HepG2 (cell line): ENCODE results near the gene CEP164. TPM values are rescaled to one million over a fixed set of nuclear protein-coding genes. Genes with fewer than 3 reads are reported as not detected.

Experiments
- DMAP1 ChIP-seq: IDR thresholded peaks from 2 replicates; pipeline ENCODE4 v1.6.1; 2016
- ERF ChIP-seq: IDR thresholded peaks from 2 replicates; pipeline ENCODE4 v1.6.1; 2018; ENCODE audit warnings: missing biosample characterization, missing genetic modification reagents
- HCFC1 ChIP-seq: fragments of 150-350 bp; IDR thresholded peaks from 2 replicates; pipeline ENCODE4 v1.6.1; 2014; ENCODE audit warnings: low read depth, low read length
- HDAC1 ChIP-seq: sonication (generic); formaldehyde crosslinking; IDR thresholded peaks from 2 replicates; pipeline ENCODE4 v1.5.1; 2020; ENCODE audit warnings: mild to moderate bottlenecking, missing genetic modification reagents
- JDP2 ChIP-seq: sonication (generic); formaldehyde crosslinking; IDR thresholded peaks from 2 replicates; pipeline ENCODE4 v1.8.1; 2022; ENCODE audit warnings: missing genetic modification reagents, borderline replicate concordance
- NCOA2 ChIP-seq: sonication (generic); formaldehyde crosslinking; IDR thresholded peaks from 2 replicates; pipeline ENCODE4 v1.8.0; 2022; ENCODE audit warnings: inconsistent platforms
- NFKB2 ChIP-seq: sonication (generic); formaldehyde crosslinking; IDR thresholded peaks from 2 replicates; pipeline ENCODE4 v1.4.0; 2020; ENCODE audit warnings: missing genetic modification reagents, borderline replicate concordance
- SMAD3 ChIP-seq: sonication (generic); formaldehyde crosslinking; IDR thresholded peaks from 2 replicates; pipeline ENCODE4 v1.4.0; 2020; ENCODE audit warnings: missing genetic modification reagents
- SOX13 ChIP-seq, 3 experiments: fragments of 450-650 bp in 1 of 3; sonication (generic) in 1 of 3; formaldehyde crosslinking in 1 of 3; IDR thresholded peaks in 2 of 3; conservative IDR thresholded peaks in 1 of 3; 2 replicates each; pipeline versions ENCODE4 v1.5.0 to v1.6.1; 2016 to 2020; ENCODE audit warnings: antibody characterized with exemption in 1 of 3, mild to moderate bottlenecking in 1 of 3, missing compliant biosample characterization in 1 of 3, missing genetic modification reagents in 1 of 3, moderate library complexity in 1 of 3
- XRCC5 ChIP-seq: fragments of 200-400 bp; formaldehyde crosslinking; optimal IDR thresholded peaks from 2 replicates; pipeline ENCODE3; 2017; ENCODE audit warnings: mild to moderate bottlenecking, low read length
- ZBED4 ChIP-seq: sonication (generic); formaldehyde crosslinking; IDR thresholded peaks from 2 replicates; pipeline ENCODE4 v1.4.0; 2020; ENCODE audit warnings: missing genetic modification reagents, borderline replicate concordance
- ZNF17 ChIP-seq: sonication (generic); formaldehyde crosslinking; IDR thresholded peaks from 2 replicates; pipeline ENCODE4 v1.5.0; 2020; ENCODE audit warnings: mild to moderate bottlenecking, missing genetic modification reagents
- polyA plus RNA-seq, 8 experiments: library from polyadenylated mRNA; depleted of rRNA in 3 of 8; stranded (reverse) in 7 of 8; unstranded in 1 of 8; fragments of >200 nt; fragmentation: Illumina TruSeq in 4 of 8; extraction: Trizol in 4 of 8; gene quantifications; 2 replicates each; pipeline versions ENCODE4 v1.2.1 to v1.2.3, GENCODE V29; 2011 to 2016; ENCODE audit warnings: low read depth in 4 of 8, missing spikeins in 1 of 8, mixed read lengths in 1 of 8; ENCODE audit not compliant: insufficient read depth in 1 of 8
- total RNA-seq, 5 experiments: library from RNA; depleted of rRNA; stranded (reverse); fragments of >200 nt; fragmentation: Illumina TruSeq; extraction: Trizol; gene quantifications; 2 replicates each; pipeline ENCODE4 v1.2.3, GENCODE V29; 2016; ENCODE audit warnings: low read depth in 1 of 5
- TF ChIP-seq, protein P1 (sequence below): IDR thresholded peaks from 2 replicates; pipeline ENCODE4 v1.6.1; 2018; ENCODE audit warnings: missing genetic modification reagents, mild to moderate bottlenecking, missing compliant biosample characterization
- TF ChIP-seq, protein P2 (sequence below): sonication (generic); formaldehyde crosslinking; IDR thresholded peaks from 2 replicates; pipeline ENCODE4 v1.4.0; 2020; ENCODE audit warnings: mild to moderate bottlenecking, low read depth, missing genetic modification reagents
- TF ChIP-seq, protein P3 (sequence below): sonication (generic); formaldehyde crosslinking; IDR thresholded peaks from 2 replicates; pipeline ENCODE4; 2020; ENCODE audit warnings: missing genetic modification reagents, mild to moderate bottlenecking, borderline replicate concordance

Gene CEP164
- total and polyA plus RNA-seq, 2 of the 13 experiments (the other 11 are each of a cell fraction or from before 2014, with no cell fraction given), result 11.4 to 15.2 TPM

DNA sequence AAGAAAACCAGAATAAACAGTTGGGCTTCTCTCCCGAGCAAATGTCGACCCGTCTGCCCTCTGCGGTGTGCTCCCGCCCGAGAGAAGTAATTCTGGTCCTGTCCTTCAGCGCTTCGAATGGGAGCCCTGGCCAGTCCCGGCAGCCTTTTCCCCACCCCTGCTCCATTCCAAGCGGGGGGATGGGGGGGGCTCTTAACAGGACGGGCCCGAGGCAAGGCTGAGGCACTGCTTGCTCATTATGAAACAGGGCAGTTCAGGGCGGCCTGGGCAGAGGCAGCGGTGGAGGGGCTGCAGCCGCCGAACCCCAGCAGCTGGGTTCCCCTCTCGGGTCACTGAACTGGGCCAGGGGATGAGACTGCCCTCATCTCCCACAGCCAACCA is 27.4 kb upstream of the CEP164 start (continued):
- TF ChIP-seq HCFC1 (no peak), JDP2 (no peak), HDAC1 (CRISPR knock-in tag) (peak; percentile 18; the same call in 1 of the 2 replicates), ZNF17 (no peak), DMAP1 (no peak), ERF (CRISPR knock-in tag) (no peak), SOX13 (IDR thresholded peaks at IDR 0.05) (no peak), SOX13 (CRISPR knock-in tag; conservative IDR thresholded peaks at IDR 0.05 in 1 of 2, IDR thresholded peaks at IDR 0.05 in 1 of 2) (no peak), XRCC5 (peak; percentile 55), SMAD3 (CRISPR knock-in tag) (no peak), ZBED4 (CRISPR knock-in tag) (no peak), NCOA2 (CRISPR knock-in tag) (no peak), NFKB2 (CRISPR knock-in tag) (no peak; the same call in 1 of the 2 replicates)
- TF ChIP-seq, protein P1, sequence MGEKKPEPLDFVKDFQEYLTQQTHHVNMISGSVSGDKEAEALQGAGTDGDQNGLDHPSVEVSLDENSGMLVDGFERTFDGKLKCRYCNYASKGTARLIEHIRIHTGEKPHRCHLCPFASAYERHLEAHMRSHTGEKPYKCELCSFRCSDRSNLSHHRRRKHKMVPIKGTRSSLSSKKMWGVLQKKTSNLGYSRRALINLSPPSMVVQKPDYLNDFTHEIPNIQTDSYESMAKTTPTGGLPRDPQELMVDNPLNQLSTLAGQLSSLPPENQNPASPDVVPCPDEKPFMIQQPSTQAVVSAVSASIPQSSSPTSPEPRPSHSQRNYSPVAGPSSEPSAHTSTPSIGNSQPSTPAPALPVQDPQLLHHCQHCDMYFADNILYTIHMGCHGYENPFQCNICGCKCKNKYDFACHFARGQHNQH (CRISPR knock-in tag), result no peak
- TF ChIP-seq, protein P2, sequence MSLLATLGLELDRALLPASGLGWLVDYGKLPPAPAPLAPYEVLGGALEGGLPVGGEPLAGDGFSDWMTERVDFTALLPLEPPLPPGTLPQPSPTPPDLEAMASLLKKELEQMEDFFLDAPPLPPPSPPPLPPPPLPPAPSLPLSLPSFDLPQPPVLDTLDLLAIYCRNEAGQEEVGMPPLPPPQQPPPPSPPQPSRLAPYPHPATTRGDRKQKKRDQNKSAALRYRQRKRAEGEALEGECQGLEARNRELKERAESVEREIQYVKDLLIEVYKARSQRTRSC (CRISPR knock-in tag), result no peak
- TF ChIP-seq, protein P3, sequence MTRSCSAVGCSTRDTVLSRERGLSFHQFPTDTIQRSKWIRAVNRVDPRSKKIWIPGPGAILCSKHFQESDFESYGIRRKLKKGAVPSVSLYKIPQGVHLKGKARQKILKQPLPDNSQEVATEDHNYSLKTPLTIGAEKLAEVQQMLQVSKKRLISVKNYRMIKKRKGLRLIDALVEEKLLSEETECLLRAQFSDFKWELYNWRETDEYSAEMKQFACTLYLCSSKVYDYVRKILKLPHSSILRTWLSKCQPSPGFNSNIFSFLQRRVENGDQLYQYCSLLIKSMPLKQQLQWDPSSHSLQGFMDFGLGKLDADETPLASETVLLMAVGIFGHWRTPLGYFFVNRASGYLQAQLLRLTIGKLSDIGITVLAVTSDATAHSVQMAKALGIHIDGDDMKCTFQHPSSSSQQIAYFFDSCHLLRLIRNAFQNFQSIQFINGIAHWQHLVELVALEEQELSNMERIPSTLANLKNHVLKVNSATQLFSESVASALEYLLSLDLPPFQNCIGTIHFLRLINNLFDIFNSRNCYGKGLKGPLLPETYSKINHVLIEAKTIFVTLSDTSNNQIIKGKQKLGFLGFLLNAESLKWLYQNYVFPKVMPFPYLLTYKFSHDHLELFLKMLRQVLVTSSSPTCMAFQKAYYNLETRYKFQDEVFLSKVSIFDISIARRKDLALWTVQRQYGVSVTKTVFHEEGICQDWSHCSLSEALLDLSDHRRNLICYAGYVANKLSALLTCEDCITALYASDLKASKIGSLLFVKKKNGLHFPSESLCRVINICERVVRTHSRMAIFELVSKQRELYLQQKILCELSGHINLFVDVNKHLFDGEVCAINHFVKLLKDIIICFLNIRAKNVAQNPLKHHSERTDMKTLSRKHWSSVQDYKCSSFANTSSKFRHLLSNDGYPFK (CRISPR knock-in tag), result no peak
